Upper lobe of left lung (tissue), 4 donors: ENCODE results near the gene PSMD8.

Experiments used
- EP300 ChIP-seq, 4 donors: sonication (generic); formaldehyde crosslinking; IDR thresholded peaks; one replicate each; pipeline ENCODE4 v1.5.1; 2017; ENCODE audit warnings: antibody characterized with exemption in 4 of 4, control low read depth in 2 of 4
- POLR2A ChIP-seq, 4 donors: fragments of 450-650 bp; IDR thresholded peaks; one replicate each; pipeline ENCODE4 v1.5.1; 2016 to 2017; ENCODE audit warnings: antibody characterized with exemption in 4 of 4, mild to moderate bottlenecking in 2 of 4
- POLR2AphosphoS5 ChIP-seq, 2 donors: sonication (generic); formaldehyde crosslinking; IDR thresholded peaks; one replicate each; pipeline ENCODE4 v1.5.1; 2017; ENCODE audit warnings: antibody characterized with exemption in 2 of 2
- TF ChIP-seq, protein P1 (sequence below), 6 experiments: fragments of 450-650 bp in 4 of 6; fragments of 200-600 bp in 2 of 6; sonication (generic) in 2 of 6; IDR thresholded peaks; one replicate each; pipeline ENCODE4 v1.5.1; 2016 to 2019; ENCODE audit warnings: antibody characterized with exemption in 6 of 6

DNA sequence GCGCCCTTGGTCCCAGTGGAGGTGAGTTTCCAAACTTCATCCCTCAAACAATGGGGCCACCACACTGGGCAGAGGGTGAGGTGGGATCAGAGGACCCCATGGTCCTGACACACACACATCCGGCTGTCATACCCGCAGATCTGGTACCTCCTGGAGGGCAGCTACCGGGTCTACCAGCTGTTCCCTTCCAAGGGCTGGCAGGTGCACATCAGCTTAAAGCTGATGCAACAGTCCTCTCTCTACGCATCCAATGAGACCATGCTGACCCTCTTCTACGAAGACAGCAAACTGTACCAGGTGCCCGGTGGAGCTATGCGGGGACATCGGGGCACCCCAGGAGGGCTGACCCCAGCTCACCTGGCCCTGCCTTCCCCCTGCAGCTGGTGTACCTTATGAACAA, 14.0 kb upstream of the PSMD8 start:
- TF ChIP-seq, protein P1, sequence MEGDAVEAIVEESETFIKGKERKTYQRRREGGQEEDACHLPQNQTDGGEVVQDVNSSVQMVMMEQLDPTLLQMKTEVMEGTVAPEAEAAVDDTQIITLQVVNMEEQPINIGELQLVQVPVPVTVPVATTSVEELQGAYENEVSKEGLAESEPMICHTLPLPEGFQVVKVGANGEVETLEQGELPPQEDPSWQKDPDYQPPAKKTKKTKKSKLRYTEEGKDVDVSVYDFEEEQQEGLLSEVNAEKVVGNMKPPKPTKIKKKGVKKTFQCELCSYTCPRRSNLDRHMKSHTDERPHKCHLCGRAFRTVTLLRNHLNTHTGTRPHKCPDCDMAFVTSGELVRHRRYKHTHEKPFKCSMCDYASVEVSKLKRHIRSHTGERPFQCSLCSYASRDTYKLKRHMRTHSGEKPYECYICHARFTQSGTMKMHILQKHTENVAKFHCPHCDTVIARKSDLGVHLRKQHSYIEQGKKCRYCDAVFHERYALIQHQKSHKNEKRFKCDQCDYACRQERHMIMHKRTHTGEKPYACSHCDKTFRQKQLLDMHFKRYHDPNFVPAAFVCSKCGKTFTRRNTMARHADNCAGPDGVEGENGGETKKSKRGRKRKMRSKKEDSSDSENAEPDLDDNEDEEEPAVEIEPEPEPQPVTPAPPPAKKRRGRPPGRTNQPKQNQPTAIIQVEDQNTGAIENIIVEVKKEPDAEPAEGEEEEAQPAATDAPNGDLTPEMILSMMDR (IDR thresholded peaks at IDR 0.05): no peak
- TF ChIP-seq POLR2A (IDR thresholded peaks at IDR 0.05): no peak
- no peak for TF ChIP-seq POLR2AphosphoS5 (IDR thresholded peaks at IDR 0.05)
- no peak for TF ChIP-seq EP300 (IDR thresholded peaks at IDR 0.05)
